GM23338 (cell line): ENCODE measurements around the gene ATAD5.

Source experiments
- CREB1 ChIP-seq: fragments of 250-450 bp; sonication (Bioruptor Pico); IDR thresholded peaks from 2 replicates; pipeline ENCODE4 v1.5.0; 2020; ENCODE audit warnings: low read depth, mild to moderate bottlenecking, moderate library complexity
- CTCF ChIP-seq, 2 experiments: fragments of 200-600 bp in 1 of 2; sonication (generic) in 1 of 2; conservative IDR thresholded peaks; 2 replicates each; pipeline versions ENCODE4 v1.5.1 to v1.6.1; 2016 to 2017; ENCODE audit warnings: antibody characterized with exemption in 2 of 2, low read depth in 2 of 2, mild to moderate bottlenecking in 2 of 2, moderate library complexity in 1 of 2
- EZH2 ChIP-seq: fragments of 200-600 bp; sonication (generic); IDR thresholded peaks from one replicate; pipeline ENCODE4 v1.8.0; 2017; ENCODE audit warnings: antibody characterized with exemption, mild to moderate bottlenecking, low read depth; ENCODE audit not compliant: unreplicated experiment
- EZH2phosphoT487 ChIP-seq: fragments of 200-600 bp; sonication (generic); IDR thresholded peaks from one replicate; pipeline ENCODE4 v1.8.1; 2018; ENCODE audit warnings: antibody characterized with exemption; ENCODE audit not compliant: unreplicated experiment
- JUNB ChIP-seq: IDR thresholded peaks from one replicate; pipeline ENCODE4 v1.6.1; 2016; ENCODE audit warnings: antibody characterized with exemption; ENCODE audit not compliant: unreplicated experiment
- NANOG ChIP-seq: IDR thresholded peaks from 2 replicates; pipeline ENCODE4 v1.6.1; 2016; ENCODE audit warnings: antibody characterized with exemption, borderline replicate concordance
- POLR2AphosphoS5 ChIP-seq: IDR thresholded peaks from 2 replicates; pipeline ENCODE4 v1.6.1; 2016; ENCODE audit warnings: antibody characterized with exemption, low read depth
- REST ChIP-seq: IDR thresholded peaks from one replicate; pipeline ENCODE4 v1.6.1; 2018; ENCODE audit warnings: antibody characterized with exemption; ENCODE audit not compliant: unreplicated experiment
- STAT1 ChIP-seq: IDR thresholded peaks from one replicate; pipeline ENCODE4 v1.6.1; 2016; ENCODE audit warnings: antibody characterized with exemption; ENCODE audit not compliant: unreplicated experiment
- ZNF114 ChIP-seq: fragments of 250-450 bp; sonication (Bioruptor Pico); IDR thresholded peaks from 2 replicates; pipeline ENCODE4 v1.5.0; 2020; ENCODE audit warnings: mild to moderate bottlenecking, moderate library complexity
- ZNF331 ChIP-seq: fragments of 250-450 bp; sonication (Bioruptor Pico); IDR thresholded peaks from 2 replicates; pipeline ENCODE4 v1.5.0; 2020; ENCODE audit warnings: low read depth, mild to moderate bottlenecking, moderate library complexity
- TF ChIP-seq, protein P1 (sequence below): IDR thresholded peaks from 2 replicates; pipeline ENCODE4 v1.6.1; 2016; ENCODE audit warnings: antibody characterized with exemption
- TF ChIP-seq, protein P2 (sequence below): fragments of 250-450 bp; sonication (Bioruptor Pico); IDR thresholded peaks from 2 replicates; pipeline ENCODE4 v1.5.0; 2020; ENCODE audit warnings: mild to moderate bottlenecking, moderate library complexity

GRCh38 chr17:30897311-30897710, 65.5 kb downstream of the ATAD5 start:
- TF ChIP-seq CTCF (conservative IDR thresholded peaks at IDR 0.05; ENCODE audit: low read depth in 2 of 2) (no peak), STAT1 (no peak), POLR2AphosphoS5 (no peak), EZH2 (no peak), EZH2phosphoT487 (no peak), JUNB (no peak), REST (no peak), ZNF331 (CRISPR knock-in tag) (no peak), CREB1 (CRISPR knock-in tag) (no peak), NANOG (no peak), ZNF114 (CRISPR knock-in tag) (no peak)
- TF ChIP-seq, protein P1, sequence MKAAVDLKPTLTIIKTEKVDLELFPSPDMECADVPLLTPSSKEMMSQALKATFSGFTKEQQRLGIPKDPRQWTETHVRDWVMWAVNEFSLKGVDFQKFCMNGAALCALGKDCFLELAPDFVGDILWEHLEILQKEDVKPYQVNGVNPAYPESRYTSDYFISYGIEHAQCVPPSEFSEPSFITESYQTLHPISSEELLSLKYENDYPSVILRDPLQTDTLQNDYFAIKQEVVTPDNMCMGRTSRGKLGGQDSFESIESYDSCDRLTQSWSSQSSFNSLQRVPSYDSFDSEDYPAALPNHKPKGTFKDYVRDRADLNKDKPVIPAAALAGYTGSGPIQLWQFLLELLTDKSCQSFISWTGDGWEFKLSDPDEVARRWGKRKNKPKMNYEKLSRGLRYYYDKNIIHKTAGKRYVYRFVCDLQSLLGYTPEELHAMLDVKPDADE: no peak
- TF ChIP-seq, protein P2, sequence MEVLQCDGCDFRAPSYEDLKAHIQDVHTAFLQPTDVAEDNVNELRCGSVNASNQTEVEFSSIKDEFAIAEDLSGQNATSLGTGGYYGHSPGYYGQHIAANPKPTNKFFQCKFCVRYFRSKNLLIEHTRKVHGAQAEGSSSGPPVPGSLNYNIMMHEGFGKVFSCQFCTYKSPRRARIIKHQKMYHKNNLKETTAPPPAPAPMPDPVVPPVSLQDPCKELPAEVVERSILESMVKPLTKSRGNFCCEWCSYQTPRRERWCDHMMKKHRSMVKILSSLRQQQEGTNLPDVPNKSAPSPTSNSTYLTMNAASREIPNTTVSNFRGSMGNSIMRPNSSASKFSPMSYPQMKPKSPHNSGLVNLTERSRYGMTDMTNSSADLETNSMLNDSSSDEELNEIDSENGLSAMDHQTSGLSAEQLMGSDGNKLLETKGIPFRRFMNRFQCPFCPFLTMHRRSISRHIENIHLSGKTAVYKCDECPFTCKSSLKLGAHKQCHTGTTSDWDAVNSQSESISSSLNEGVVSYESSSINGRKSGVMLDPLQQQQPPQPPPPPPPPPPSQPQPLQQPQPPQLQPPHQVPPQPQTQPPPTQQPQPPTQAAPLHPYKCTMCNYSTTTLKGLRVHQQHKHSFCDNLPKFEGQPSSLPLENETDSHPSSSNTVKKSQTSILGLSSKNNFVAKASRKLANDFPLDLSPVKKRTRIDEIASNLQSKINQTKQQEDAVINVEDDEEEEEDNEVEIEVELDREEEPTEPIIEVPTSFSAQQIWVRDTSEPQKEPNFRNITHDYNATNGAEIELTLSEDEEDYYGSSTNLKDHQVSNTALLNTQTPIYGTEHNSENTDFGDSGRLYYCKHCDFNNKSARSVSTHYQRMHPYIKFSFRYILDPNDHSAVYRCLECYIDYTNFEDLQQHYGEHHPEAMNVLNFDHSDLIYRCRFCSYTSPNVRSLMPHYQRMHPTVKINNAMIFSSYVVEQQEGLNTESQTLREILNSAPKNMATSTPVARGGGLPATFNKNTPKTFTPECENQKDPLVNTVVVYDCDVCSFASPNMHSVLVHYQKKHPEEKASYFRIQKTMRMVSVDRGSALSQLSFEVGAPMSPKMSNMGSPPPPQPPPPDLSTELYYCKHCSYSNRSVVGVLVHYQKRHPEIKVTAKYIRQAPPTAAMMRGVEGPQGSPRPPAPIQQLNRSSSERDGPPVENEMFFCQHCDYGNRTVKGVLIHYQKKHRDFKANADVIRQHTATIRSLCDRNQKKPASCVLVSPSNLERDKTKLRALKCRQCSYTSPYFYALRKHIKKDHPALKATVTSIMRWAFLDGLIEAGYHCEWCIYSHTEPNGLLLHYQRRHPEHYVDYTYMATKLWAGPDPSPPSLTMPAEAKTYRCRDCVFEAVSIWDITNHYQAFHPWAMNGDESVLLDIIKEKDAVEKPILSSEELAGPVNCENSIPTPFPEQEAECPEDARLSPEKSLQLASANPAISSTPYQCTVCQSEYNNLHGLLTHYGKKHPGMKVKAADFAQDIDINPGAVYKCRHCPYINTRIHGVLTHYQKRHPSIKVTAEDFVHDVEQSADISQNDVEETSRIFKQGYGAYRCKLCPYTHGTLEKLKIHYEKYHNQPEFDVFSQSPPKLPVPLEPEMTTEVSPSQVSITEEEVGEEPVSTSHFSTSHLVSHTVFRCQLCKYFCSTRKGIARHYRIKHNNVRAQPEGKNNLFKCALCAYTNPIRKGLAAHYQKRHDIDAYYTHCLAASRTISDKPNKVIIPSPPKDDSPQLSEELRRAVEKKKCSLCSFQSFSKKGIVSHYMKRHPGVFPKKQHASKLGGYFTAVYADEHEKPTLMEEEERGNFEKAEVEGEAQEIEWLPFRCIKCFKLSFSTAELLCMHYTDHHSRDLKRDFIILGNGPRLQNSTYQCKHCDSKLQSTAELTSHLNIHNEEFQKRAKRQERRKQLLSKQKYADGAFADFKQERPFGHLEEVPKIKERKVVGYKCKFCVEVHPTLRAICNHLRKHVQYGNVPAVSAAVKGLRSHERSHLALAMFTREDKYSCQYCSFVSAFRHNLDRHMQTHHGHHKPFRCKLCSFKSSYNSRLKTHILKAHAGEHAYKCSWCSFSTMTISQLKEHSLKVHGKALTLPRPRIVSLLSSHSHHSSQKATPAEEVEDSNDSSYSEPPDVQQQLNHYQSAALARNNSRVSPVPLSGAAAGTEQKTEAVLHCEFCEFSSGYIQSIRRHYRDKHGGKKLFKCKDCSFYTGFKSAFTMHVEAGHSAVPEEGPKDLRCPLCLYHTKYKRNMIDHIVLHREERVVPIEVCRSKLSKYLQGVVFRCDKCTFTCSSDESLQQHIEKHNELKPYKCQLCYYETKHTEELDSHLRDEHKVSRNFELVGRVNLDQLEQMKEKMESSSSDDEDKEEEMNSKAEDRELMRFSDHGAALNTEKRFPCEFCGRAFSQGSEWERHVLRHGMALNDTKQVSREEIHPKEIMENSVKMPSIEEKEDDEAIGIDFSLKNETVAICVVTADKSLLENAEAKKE (CRISPR knock-in tag): no peak
